BJ (cell line): Measurements from ENCODE around the gene GALNTL6. TPM values are rescaled to one million over a fixed set of nuclear protein-coding genes. Genes with fewer than 3 reads are reported as not detected.

Experiments
- CTCF ChIA-PET: fragments of 350-600 bp; formaldehyde crosslinking; extraction: SDS; loops from one replicate; lab custom pipeline; 2021; ENCODE audit warnings: antibody characterized with exemption, inconsistent platforms; lab: Yijun Ruan, JAX
- POLR2A ChIA-PET: fragments of 300-600 bp; sonication (Branson Sonifier 250); formaldehyde crosslinking; extraction: SDS; loops from one replicate; lab custom pipeline; 2021; ENCODE audit warnings: antibody characterized with exemption; lab: Charles Lee
- DNase-seq: peaks from one replicate; pipeline ENCODE4 v3.0.0-alpha.2; 2011; ENCODE audit warnings: low read depth
- H3K27me3 ChIP-seq: 2 replicates; pipeline ENCODE4 v1.6.0; 2011; ENCODE audit warnings: low read length; ENCODE audit not compliant: control insufficient read depth, insufficient read depth
- H3K36me3 ChIP-seq: 2 replicates; pipeline ENCODE4 v1.5.1; 2011; ENCODE audit warnings: low read length; ENCODE audit not compliant: control insufficient read depth, insufficient read depth
- H3K4me3 ChIP-seq: 2 replicates; pipeline ENCODE4 v1.5.1; 2011; ENCODE audit warnings: low read depth, mild to moderate bottlenecking, control low read depth, low read length
- polyA plus RNA-seq: library from polyadenylated mRNA; depleted of rRNA; stranded (reverse); fragments of >200 nt; gene quantifications from 2 replicates; pipeline ENCODE4 v1.2.3, GENCODE V29; 2011
- TF ChIP-seq, protein P1 (sequence below): IDR thresholded peaks from 2 replicates; pipeline ENCODE4 v1.5.1; 2011; ENCODE audit warnings: low read depth, mild to moderate bottlenecking, control low read depth, inconsistent platforms, low read length, moderate library complexity; ENCODE audit not compliant: insufficient read depth

The GALNTL6 gene
- polyA plus RNA-seq, 1 experiment = 0.02 TPM

- ChIA-PET CTCF (interaction anchor here (0.9 to 1.9 kb wide), 2 partner anchors 11 to 200 kb away, joined by 3 to 6 read pairs; no protein-coding TSS in a partner anchor), POLR2A (no interaction called here)
- no peak for DNase-seq
- H3K36me3 ChIP-seq = no peaks in the 10 kb centered on the region
- H3K4me3 ChIP-seq = no peak overlapping the region
- H3K27me3 ChIP-seq = no peaks in the 10 kb centered on the region
- TF ChIP-seq, protein P1, sequence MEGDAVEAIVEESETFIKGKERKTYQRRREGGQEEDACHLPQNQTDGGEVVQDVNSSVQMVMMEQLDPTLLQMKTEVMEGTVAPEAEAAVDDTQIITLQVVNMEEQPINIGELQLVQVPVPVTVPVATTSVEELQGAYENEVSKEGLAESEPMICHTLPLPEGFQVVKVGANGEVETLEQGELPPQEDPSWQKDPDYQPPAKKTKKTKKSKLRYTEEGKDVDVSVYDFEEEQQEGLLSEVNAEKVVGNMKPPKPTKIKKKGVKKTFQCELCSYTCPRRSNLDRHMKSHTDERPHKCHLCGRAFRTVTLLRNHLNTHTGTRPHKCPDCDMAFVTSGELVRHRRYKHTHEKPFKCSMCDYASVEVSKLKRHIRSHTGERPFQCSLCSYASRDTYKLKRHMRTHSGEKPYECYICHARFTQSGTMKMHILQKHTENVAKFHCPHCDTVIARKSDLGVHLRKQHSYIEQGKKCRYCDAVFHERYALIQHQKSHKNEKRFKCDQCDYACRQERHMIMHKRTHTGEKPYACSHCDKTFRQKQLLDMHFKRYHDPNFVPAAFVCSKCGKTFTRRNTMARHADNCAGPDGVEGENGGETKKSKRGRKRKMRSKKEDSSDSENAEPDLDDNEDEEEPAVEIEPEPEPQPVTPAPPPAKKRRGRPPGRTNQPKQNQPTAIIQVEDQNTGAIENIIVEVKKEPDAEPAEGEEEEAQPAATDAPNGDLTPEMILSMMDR = no peak
Measured at GRCh38 chr4:173057901-173058300, 1244.7 kb downstream of the GALNTL6 start.

GRCh38 chr4:173061160-173061559 lies 1248.0 kb downstream of the GALNTL6 start:
- ChIA-PET CTCF (interaction anchor here (0.6 kb wide), 1 partner anchor 14 kb away, joined by 4 read pairs; no protein-coding TSS in a partner anchor), POLR2A (no interaction called here)
- TF ChIP-seq, protein P1 = no peak
- Histone ChIP-seq H3K27me3 (no peaks in the 10 kb centered on the region), H3K4me3 (no peak overlapping the region), H3K36me3 (no peaks in the 10 kb centered on the region)
- no peak for DNase-seq

DNA sequence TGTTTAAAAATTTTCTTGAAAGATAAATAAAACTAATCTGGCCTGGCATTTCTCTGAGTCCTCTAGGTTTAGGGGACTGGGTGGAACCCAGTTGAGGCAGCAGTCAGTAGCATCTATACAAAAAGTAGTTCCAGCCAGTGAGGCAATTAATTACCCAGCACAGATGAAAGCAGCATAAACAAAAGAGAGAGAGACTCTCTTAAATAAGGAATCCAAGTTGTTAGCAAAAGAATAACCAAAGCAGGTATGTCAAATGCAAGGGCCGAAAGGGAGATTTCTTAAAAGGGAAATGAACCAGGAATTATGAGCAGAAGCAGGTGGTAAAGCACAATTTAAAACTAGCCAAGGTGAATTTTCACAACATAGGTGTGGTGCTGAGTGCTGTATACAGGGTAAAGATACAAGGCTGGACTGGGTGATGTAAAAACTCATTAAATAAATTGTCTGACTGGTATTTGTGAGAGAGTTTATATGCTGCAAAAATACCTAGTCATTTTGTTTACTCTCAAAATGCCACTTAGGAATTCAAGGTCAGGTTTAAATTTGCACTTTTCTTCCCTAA lies 1260.8 kb downstream of the GALNTL6 start:
- no peaks in the 10 kb centered on the region for H3K27me3 ChIP-seq
- H3K4me3 ChIP-seq = no peak overlapping the region
- ChIA-PET CTCF (no interaction called here), POLR2A (no interaction called here)
- no peak for DNase-seq
- TF ChIP-seq, protein P1 = no peak
- H3K36me3 ChIP-seq = no peaks in the 10 kb centered on the region

GRCh38 chr4:173074501-173074946 lies 1261.3 kb downstream of the GALNTL6 start:
- peak; percentile 31 for DNase-seq
- H3K27me3 ChIP-seq = no peaks in the 10 kb centered on the region
- ChIA-PET CTCF (no interaction called here), POLR2A (no interaction called here)
- no peak overlapping the region for H3K4me3 ChIP-seq
- TF ChIP-seq, protein P1 = no peak
- no peaks in the 10 kb centered on the region for H3K36me3 ChIP-seq

- TF ChIP-seq, protein P1 = no peak
- ChIA-PET CTCF (interaction anchor here (1.0 kb wide), 1 partner anchor 52 kb away, joined by 3 read pairs; no protein-coding TSS in a partner anchor), POLR2A (no interaction called here)
- Histone ChIP-seq H3K27me3 (no peaks in the 10 kb centered on the region), H3K36me3 (no peaks in the 10 kb centered on the region), H3K4me3 (no peak overlapping the region)
- DNase-seq = no peak
Measured at GRCh38 chr4:173076903-173077634, 1263.9 kb downstream of the GALNTL6 start.
